Measurements from ENCODE around the gene PES1.
"Not testable (repeated sequence)": the region's sequence is repeated elsewhere in the genome, so short reads cannot be mapped to it uniquely, and the experiment has no call there.

Gene PES1

DNA sequence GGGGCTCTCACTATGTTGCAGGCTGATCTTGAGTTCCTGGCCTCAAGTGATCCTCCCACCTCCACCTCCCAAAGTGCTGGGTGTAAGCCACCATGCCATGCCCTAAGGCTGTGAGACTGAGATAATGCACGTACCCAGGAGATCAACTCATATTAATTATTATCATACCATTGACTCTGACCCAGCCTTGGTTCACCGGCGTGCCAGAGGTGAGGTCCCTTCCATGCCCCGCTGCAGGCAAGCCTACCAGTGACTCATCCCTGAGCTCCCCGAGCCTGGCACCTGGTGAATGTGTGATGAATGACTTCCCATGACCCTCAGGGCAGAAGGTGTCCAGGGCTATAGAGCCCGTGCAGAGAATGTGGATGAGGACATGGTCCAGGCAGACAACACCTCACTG is 29.3 kb downstream of the PES1 start:
- DNase-seq (ENCODE audit: insufficient read length, low spot score), result peak; percentile 47
- FAIRE-seq, result peak; percentile 45
- no peak for TF ChIP-seq POLR2A (IDR thresholded peaks at IDR 0.05; ENCODE audit: low read depth, low read length)

DNA sequence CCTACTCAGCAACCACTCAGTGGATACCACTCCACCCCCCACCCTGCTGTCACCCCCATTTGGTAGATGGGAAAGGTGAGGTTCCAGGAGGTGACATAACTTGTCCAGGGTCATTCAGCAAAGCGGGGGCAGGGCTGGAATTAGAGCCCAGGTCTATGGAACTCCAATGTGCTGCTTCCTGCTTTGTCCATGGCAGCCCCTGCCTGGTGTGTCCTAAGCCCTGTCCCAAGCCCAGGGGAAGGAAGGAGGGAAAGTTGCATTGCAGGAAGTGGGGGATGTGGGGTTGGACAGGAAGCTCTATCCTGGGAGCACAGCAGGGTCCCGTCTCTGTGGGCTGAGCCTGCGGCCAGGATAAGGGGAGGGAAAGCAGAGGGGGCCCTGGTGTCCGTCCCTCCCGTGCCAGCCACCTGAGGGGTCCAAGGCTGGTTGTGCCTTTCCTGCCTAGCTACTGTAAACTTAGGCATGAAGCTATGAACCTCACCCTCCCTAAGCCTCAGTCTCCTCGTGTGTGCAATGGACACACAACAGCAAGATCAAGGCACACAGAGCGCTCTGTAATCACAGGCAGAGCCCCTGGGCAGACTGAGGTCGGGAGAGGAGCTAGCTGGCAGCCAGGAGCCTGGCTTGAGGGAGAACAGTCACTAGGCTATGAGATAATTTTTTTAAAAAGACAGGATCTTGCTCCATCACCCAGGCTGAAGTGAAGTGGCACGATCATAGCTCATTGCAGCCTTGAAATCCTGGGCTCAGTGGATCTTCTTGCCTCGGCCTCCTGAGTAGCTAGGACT is 30.1 kb downstream of the PES1 start:
- TF ChIP-seq POLR2A (IDR thresholded peaks at IDR 0.05; ENCODE audit: low read depth, low read length), result no peak
- FAIRE-seq, result no peak

DNA sequence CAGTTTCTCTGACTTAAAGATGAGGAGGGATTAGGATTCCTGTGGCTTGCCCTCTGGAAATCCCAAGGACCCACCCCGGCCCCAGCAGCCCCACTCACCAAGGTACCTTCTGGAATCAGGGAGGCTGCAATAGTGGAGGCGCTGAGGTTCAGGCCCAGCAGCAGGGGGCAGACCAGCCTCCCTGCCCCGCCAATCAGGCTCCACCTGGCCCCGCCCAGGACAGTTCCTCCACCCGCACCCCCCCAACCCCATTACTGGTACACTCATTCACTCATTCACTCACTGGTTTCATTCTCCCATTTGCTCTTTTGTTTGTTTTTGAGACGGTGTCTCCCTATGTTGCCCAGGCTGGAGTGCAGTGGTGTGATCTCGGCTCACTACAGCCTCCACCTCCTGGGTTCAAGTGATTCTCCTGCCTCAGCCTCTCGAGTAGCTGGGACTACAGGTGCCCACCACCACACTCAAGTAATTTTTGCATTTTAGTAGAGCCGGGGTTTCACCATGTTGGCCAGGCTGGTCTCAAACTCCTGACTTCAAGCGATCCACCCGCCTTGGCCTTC is 31.0 kb downstream of the PES1 start:
- DNase-seq (ENCODE audit: insufficient read length, low spot score); FAIRE-seq: not testable (repeated sequence)

More for the DNA sequence above, 30.1 kb downstream of the PES1 start:
- DNase-seq (ENCODE audit: insufficient read length, low spot score), result no peak

DNA sequence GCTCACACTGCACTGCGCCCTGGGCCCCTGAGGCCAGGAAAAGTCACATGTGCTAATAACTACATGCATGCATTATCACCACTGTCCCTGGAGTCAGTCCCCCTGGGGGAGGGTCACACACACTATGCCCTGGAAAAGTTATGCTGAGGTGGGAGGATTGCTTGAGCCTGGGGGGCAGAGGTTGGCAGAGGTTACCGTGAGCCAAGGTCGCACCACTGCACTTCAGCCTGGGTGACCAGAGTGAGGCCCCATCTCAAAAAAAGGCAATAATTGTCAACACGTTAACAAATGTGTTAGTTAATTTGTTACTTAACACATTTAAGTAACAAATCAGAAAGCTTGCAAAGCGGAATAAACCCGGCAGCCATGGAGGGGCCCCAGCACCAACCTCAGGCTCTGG is 31.8 kb downstream of the PES1 start:
- FAIRE-seq (no peak), DNase-seq (ENCODE audit: insufficient read length, low spot score) (no peak)
- TF ChIP-seq POLR2A (IDR thresholded peaks at IDR 0.05; ENCODE audit: low read depth, low read length), result no peak

DNA sequence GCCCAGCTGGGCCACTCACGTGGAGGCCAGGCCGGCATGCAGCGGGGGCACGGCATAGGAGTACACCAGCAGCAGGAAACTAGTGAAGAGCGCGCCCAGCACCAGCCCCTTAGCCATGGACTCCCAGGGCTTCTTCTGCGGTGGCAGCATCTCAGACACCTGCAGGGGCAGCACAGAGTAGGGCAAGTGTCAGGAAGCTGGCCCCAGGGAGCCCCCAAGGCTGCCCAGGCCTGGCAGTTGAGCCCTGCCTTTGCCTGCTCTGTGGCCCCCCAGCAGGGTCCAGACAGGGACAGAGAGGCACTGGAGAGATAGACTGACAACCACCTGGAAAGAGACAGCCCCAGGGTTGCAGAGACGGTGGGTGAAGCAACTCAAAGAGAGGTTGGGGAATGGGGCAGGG is 34.5 kb downstream of the PES1 start:
- FAIRE-seq, result no peak

DNA sequence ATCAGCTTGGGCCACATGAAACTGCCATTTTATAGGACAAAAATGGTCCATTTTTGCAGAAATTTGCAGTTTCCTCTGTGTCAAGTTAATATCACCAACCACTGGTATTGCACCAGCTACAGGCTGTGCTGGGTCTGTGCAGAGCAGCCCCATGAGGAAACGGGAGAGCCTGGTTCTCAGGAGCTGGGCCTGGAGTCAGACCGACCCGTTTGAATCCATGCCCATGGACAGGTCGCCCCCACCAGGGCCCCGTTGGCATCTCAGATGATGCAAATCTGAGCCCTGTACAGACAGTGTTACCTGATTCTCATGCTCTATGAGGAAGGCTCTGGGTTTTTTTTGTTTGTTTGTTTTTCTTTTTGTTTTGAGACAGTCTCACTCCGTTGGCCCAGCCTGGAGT is 35.3 kb downstream of the PES1 start:
- FAIRE-seq (no peak), DNase-seq (ENCODE audit: insufficient read length, low spot score) (no peak)

More for the DNA sequence above, 34.5 kb downstream of the PES1 start:
- no peak for DNase-seq (ENCODE audit: insufficient read length, low spot score)
- no peak for TF ChIP-seq POLR2A (IDR thresholded peaks at IDR 0.05; ENCODE audit: low read depth, low read length)

DNA sequence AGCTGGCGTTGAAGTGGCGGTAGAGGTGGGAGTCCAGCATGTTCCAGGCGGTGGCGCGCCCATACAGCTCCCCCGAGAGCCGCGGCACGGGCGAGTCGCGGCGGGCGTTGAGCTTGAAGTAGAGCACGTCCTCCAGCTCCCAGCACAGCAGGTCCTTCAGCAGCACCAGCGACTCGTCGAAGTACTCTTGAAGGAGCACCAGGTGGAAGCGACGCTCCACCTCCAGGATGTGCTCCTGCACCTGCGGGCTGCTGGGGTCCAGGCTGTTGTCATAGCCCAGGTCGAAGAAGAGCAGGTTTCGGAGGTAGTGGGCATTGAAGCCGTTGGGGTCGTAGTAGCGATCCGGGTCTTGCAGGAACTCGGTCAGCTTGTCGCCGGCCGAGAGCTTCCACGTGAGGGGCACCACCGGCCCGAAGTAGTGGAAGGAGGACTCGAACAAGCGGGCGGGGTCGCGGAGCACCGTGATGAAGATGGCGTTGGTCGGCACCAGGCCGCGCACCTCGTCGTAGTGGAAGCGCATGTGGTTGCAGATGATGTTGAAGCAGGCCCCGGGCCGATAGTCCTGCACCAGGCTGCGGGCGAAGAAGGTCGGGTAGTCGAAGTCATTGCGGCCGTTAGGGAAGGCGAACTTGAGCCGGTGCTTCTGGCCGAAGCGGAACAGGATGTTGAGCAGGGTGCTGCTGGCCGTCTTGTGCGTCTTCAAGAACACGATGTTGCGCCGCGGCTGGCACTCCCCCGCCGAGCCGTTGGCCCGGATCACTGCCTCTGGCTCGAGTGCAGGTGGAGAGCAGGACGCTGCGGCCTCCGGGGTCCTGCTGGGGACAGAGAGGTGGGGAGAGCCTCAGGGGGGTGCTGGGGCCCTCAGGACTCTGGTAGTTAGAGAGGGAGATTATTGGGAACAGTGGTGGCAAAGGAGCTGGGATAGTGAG is 36.2 kb downstream of the PES1 start:
- DNase-seq (ENCODE audit: insufficient read length, low spot score) (no peak), FAIRE-seq (no peak)
- no peak for TF ChIP-seq POLR2A (IDR thresholded peaks at IDR 0.05; ENCODE audit: low read depth, low read length)

More for the DNA sequence above, 35.3 kb downstream of the PES1 start:
- no peak for TF ChIP-seq POLR2A (IDR thresholded peaks at IDR 0.05; ENCODE audit: low read depth, low read length)

DNA sequence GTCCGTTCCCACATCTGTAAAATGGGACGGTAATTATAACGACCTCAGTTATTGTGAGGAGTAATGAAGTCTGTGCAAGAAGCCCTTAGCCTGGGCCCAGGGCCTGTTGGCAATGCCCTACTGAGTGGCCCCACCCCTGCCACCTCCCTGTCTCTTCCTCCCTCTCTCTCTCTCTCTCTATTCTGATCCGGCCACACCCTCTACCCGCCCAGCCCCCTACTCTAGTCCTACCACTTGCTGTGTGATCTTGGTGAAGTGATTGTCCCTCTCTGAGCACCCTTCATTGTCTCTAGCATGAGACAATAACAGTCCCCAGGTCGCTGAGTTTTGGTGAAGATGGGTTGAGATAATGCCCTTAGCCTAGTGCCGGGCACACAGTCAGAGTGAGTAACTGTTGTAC is 37.7 kb downstream of the PES1 start:
- DNase-seq (ENCODE audit: insufficient read length, low spot score), result no peak
- no peak for TF ChIP-seq POLR2A (IDR thresholded peaks at IDR 0.05; ENCODE audit: low read depth, low read length)
- FAIRE-seq, result no peak

DNA sequence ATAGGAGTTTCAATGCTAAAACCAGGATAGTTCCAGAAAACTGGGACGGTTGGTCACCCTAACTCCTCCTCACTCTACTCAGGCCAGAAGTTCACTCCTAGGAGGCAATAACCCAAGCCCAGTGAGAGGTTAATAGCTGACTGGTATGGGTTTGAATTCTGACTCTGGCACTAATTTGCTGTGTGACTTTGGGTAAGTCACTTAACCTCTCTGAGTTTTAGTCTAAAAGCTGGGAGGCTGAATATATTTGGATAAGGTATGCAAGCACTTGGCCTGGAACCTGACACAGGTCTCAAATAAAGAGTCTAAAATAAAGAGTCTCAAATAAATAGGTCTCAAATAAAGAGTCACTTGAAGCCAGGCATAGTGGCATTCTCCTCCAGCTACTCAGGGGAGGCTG is 39.0 kb downstream of the PES1 start:
- no peak for FAIRE-seq
- DNase-seq (ENCODE audit: insufficient read length, low spot score), result no peak
- TF ChIP-seq POLR2A (IDR thresholded peaks at IDR 0.05; ENCODE audit: low read depth, low read length), result no peak

DNA sequence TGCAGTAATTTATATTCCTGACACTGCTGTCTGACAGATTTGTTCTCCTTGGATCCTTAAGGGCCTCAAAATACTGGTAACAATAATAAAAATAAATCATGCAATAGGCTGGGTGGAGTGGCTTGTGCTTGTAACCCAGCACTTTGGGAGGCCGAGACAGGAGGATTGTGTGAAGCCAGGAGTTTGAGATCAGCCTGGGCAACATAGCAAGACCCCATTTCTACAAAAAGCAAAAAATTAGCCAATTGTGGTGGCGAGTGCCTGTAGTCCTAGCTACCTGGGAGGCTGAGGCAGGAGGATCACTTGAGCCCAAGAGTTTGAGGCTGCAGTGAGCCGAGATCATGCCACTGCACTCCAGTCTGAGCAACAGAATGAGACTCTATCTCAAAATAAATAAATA is 39.9 kb downstream of the PES1 start:
- DNase-seq (ENCODE audit: insufficient read length, low spot score); FAIRE-seq: not testable (repeated sequence)

DNA sequence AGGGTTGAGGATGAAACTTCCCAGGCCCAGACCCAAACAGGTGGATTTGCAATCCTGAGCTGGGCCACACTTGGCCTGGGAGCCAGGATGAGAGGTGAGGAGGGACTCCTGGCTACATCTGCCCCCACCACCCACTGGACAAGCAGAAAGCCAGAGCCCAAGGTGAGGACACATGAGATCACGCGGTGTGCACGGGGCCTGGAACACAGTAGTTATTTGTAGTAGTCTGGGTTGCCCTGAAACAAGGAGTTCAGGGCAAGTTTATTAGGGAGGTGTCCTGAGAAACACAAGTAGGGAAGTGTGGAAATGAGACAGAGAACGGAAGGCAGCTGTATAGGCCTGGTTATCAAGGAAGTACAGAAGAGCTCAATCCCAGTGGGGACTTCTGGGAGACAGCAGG is 44.5 kb downstream of the PES1 start:
- FAIRE-seq (no peak), DNase-seq (ENCODE audit: insufficient read length, low spot score) (no peak)
- TF ChIP-seq POLR2A (IDR thresholded peaks at IDR 0.05; ENCODE audit: low read depth, low read length), result no peak

DNA sequence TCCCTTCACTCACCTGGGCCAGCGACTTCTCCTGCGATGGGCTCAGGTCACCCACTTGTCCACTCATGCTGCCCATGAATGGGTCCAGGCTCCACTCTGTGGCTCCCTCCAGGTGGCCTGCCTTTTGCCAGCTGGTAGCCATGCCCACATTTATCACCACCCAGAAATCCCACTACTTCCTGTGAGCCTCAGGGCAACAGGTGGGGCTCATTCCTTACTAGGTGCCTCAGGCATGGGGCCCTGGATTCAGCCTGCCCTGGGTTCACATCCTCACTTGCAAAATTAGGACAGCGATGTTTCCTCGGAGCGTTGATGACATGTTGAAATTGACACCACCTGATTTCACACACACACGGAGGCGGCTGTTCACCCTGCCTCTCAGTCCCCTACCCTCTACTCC is 45.1 kb downstream of the PES1 start, which contains the start of gene SEC14L6:
SEC14L6 (minus strand) TSS at position 126 of the 400 bp plus-strand sequence; CDS start at position 67, 59 bp downstream.
- no peak for DNase-seq (ENCODE audit: insufficient read length, low spot score)
- FAIRE-seq, result no peak
- no peak for TF ChIP-seq POLR2A (IDR thresholded peaks at IDR 0.05; ENCODE audit: low read depth, low read length)

DNA sequence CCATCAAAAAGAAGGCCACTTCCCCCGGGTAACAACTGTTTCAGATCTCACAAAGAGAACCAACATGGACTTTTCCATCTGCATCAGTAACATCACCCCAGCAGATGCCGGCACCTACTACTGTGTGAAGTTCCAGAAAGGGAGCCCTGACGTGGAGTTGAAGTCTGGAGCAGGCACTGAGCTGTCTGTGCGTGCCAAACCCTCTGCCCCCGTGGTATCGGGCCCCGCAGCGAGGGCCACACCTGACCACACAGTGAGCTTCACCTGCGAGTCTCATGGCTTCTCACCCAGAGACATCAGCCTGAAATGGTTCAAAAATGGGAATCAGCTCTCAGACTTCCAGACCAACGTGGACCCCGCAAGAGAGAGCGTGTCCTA is 48.9 kb downstream of the PES1 start:
- no peak for DNase-seq (ENCODE audit: insufficient read length, low spot score)
- no peak for TF ChIP-seq POLR2A (IDR thresholded peaks at IDR 0.05; ENCODE audit: low read depth, low read length)
- no peak for FAIRE-seq
